Natural killer cell (primary cell): Measurements from ENCODE around the gene PMEL. TPM values are rescaled to one million over a fixed set of nuclear protein-coding genes. Genes with fewer than 3 reads are reported as not detected.

ENCODE experiments used
- ATAC-seq, 3 donors: fragments of 150-1000 bp in 2 of 3; fragments of 200-7000 bp in 1 of 3; cut with Tn5 transposase; 1 replicate in 1 of 3; 2 replicates in 2 of 3; pipeline ENCODE4 v1.10.0; 2021; ENCODE audit warnings: mild to moderate bottlenecking in 2 of 3, moderate library complexity in 2 of 3
- DNase-seq, 2 donors: peaks; one replicate each; pipeline versions ENCODE4 v3.0.0 to v3.0.0-alpha.2; 2013 to 2021; ENCODE audit warnings: mixed read lengths in 1 of 2
- H3K27ac ChIP-seq: one replicate; pipeline ENCODE4 v1.5.1; 2013; ENCODE audit warnings: mild to moderate bottlenecking, low read length
- H3K27me3 ChIP-seq: one replicate; pipeline ENCODE4 v1.6.1; 2013; ENCODE audit warnings: low read length; ENCODE audit not compliant: control insufficient read depth, insufficient read depth
- H3K36me3 ChIP-seq: one replicate; pipeline ENCODE4 v1.6.1; 2013; ENCODE audit warnings: low read length; ENCODE audit not compliant: control insufficient read depth, insufficient read depth
- H3K4me1 ChIP-seq: one replicate; pipeline ENCODE4 v1.6.1; 2013; ENCODE audit warnings: low read length; ENCODE audit not compliant: control insufficient read depth, insufficient read depth
- H3K4me3 ChIP-seq: one replicate; pipeline ENCODE4 v1.5.1; 2013; ENCODE audit warnings: low read length
- H3K9me3 ChIP-seq: one replicate; pipeline ENCODE4 v1.6.1; 2013; ENCODE audit warnings: low read length; ENCODE audit not compliant: control insufficient read depth, insufficient read depth
- H3K27ac Mint-ChIP-seq, 2 donors: one replicate each; pipeline ENCODE4 v1.8.0; 2022; ENCODE audit warnings: mild to moderate bottlenecking in 2 of 2, mixed read lengths in 2 of 2, moderate library complexity in 1 of 2
- H3K27me3 Mint-ChIP-seq, 2 donors: one replicate each; pipeline ENCODE4 v1.8.0; 2022; ENCODE audit warnings: low read depth in 2 of 2, mixed read lengths in 2 of 2
- H3K36me3 Mint-ChIP-seq: one replicate; pipeline ENCODE4 v1.8.0; 2022; ENCODE audit warnings: mixed read lengths
- H3K4me1 Mint-ChIP-seq, 2 donors: one replicate each; pipeline ENCODE4 v1.8.0; 2022; ENCODE audit warnings: mixed read lengths in 2 of 2
- H3K4me3 Mint-ChIP-seq: one replicate; pipeline ENCODE4 v1.8.0; 2022; ENCODE audit warnings: mild to moderate bottlenecking, moderate library complexity, mixed read lengths
- H3K9me3 Mint-ChIP-seq, 2 donors: one replicate each; pipeline ENCODE4 v1.8.0; 2022; ENCODE audit warnings: mixed read lengths in 2 of 2
- CTCF ChIP-seq: fragments of 200-600 bp; IDR thresholded peaks from one replicate; pipeline ENCODE4 v1.8.0; 2022; ENCODE audit warnings: antibody characterized with exemption
- WGBS: methylation state at CpG from one replicate; pipeline ENCODE4 v1.1.7; 2013; ENCODE audit warnings: missing lambda C conversion rate; ENCODE audit not compliant: insufficient coverage; 5-methylcytosine and 5-hydroxymethylcytosine counted together
- intact Hi-C: fragments of 100-400 bp; cut with micrococcal nuclease; formaldehyde crosslinking; loops from one replicate; pipeline ENCODE4 v1.14.2; 2022
- total RNA-seq, 4 donors: library from RNA; stranded (reverse); fragments of 120-200 nt in 1 of 4; gene quantifications; one replicate each; pipeline versions ENCODE4 v1.2.3 to v1.2.4, GENCODE V29; 2013 to 2022

The PMEL gene
- total RNA-seq, 3 donors from 2014 or later (not counting 1 experiment from before 2014, with no cell fraction given) = 0.35 TPM; not detected in 2

- Mint-ChIP-seq H3K4me3 (no peak overlapping the region), H3K9me3 (no peaks in the 10 kb centered on the region), H3K27ac (peak overlapping the region in 1 of 2 donors; percentile 13), H3K4me1 (no peaks in the 10 kb centered on the region), H3K27me3 (no peaks in the 10 kb centered on the region), H3K36me3 (peaks cover 10% of the 10 kb centered on the region)
- ATAC-seq (no peak), DNase-seq (no peak)
- H3K36me3 ChIP-seq = peaks cover 17% of the 10 kb centered on the region
- WGBS = 77% methylated on average over 5 of the region's 5 CpGs
- H3K4me1 ChIP-seq = no peaks in the 10 kb centered on the region
- no peak overlapping the region for H3K4me3 ChIP-seq
- H3K9me3 ChIP-seq = no peaks in the 10 kb centered on the region
- H3K27me3 ChIP-seq = no peaks in the 10 kb centered on the region
- H3K27ac ChIP-seq = no peak overlapping the region
- intact Hi-C loops = no loop called here
- no peak for TF ChIP-seq CTCF
Measured at GRCh38 chr12:55957106-55957859, 8.6 kb downstream of the PMEL start.

- H3K4me1 ChIP-seq = no peaks in the 10 kb centered on the region
- H3K27me3 ChIP-seq = no peaks in the 10 kb centered on the region
- H3K9me3 ChIP-seq = no peaks in the 10 kb centered on the region
- H3K27me3 Mint-ChIP-seq = no peaks in the 10 kb centered on the region
- H3K4me3 ChIP-seq = no peak overlapping the region
- 93% methylated on average over 6 of the region's 6 CpGs for WGBS
- peak in 1 of 2 donors; percentile 61 for DNase-seq
- peaks cover 0 to 5% of the 10 kb centered on the region in 2 donors for H3K4me1 Mint-ChIP-seq
- peak overlapping the region in 1 of 2 donors; percentile 58 for H3K27ac Mint-ChIP-seq
- intact Hi-C loops = no loop called here
- ATAC-seq = no peak
- H3K4me3 Mint-ChIP-seq = no peak overlapping the region
- H3K36me3 Mint-ChIP-seq = peaks cover 10% of the 10 kb centered on the region
- no peaks in the 10 kb centered on the region for H3K9me3 Mint-ChIP-seq
- no peak for TF ChIP-seq CTCF
- peaks cover 30% of the 10 kb centered on the region for H3K36me3 ChIP-seq
- no peak overlapping the region for H3K27ac ChIP-seq
Measured at GRCh38 chr12:55955800-55956508, 9.9 kb downstream of the PMEL start.

DNA sequence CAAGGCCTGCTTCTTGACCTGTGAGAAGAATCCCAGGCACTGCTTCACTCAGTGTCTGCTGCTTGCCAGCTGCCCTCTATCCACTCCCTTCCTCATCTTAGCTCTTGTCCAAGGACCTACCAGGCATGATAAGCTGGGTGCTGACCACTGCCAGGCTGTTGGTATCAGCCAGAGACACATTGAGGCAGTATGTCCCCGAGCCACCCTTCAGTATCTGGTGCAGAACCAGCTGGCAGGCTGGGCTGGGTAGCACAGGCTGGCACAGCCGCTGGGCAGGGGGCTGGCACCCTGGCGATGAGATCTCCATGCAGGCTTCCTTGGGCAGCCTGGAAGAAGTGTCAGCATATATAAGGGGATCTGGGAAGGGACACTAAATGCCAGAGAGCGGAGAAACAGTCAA is 10.5 kb downstream of the PMEL start:
- Mint-ChIP-seq H3K4me1 (peaks cover 0 to 5% of the 10 kb centered on the region in 2 donors), H3K9me3 (no peaks in the 10 kb centered on the region), H3K27me3 (no peaks in the 10 kb centered on the region), H3K4me3 (no peak overlapping the region), H3K36me3 (peaks cover 10% of the 10 kb centered on the region), H3K27ac (peak overlapping the region in 1 of 2 donors; percentile 58)
- intact Hi-C loops = no loop called here
- no peak for DNase-seq
- Histone ChIP-seq H3K27ac (no peak overlapping the region), H3K27me3 (no peaks in the 10 kb centered on the region), H3K4me3 (no peak overlapping the region), H3K36me3 (peaks cover 31% of the 10 kb centered on the region), H3K9me3 (no peaks in the 10 kb centered on the region), H3K4me1 (no peaks in the 10 kb centered on the region)
- TF ChIP-seq CTCF = no peak
- ATAC-seq = no peak
- WGBS = 96% methylated on average over 4 of the region's 4 CpGs
